ENCODE results near the gene CLIC4. TPM values are rescaled to one million over a fixed set of nuclear protein-coding genes. Genes with fewer than 3 reads are reported as not detected.
"Not testable (repeated sequence)": the region's sequence is repeated elsewhere in the genome, so short reads cannot be mapped to it uniquely, and the experiment has no call there.

The CLIC4 gene
- total RNA-seq, 3 donors from 2014 or later, result 33.0 to 176 (median 52.4) TPM

- Histone ChIP-seq H3K36me3 (ENCODE audit: low read depth) (no peaks in the 10 kb centered on the region), H3K4me3 (no peak overlapping the region), H3K9me3 (no peaks in the 10 kb centered on the region), H3K4me1 (ENCODE audit: low read depth) (no peaks in the 10 kb centered on the region)
- no peak for DNase-seq
- no peak for ATAC-seq
- intact Hi-C loops (cut with DNase I, micrococcal nuclease), result no loop called here
- no peak for TF ChIP-seq CTCF (IDR thresholded peaks at IDR 0.05)
These were observed 30.1 kb downstream of the CLIC4 start for GRCh38 chr1:24775348-24775747.

GRCh38 chr1:24775916-24776315 lies 30.7 kb downstream of the CLIC4 start:
- Histone ChIP-seq H3K36me3 (ENCODE audit: low read depth) (no peaks in the 10 kb centered on the region), H3K4me3 (no peak overlapping the region), H3K9me3 (no peaks in the 10 kb centered on the region), H3K4me1 (ENCODE audit: low read depth) (no peaks in the 10 kb centered on the region)
- DNase-seq, result no peak
- no peak for TF ChIP-seq CTCF (IDR thresholded peaks at IDR 0.05)
- no peak for ATAC-seq
- intact Hi-C loops (cut with DNase I, micrococcal nuclease), result no loop called here

GRCh38 chr1:24776821-24777220 lies 31.6 kb downstream of the CLIC4 start:
- DNase-seq (no peak), ATAC-seq (no peak)
- no peaks in the 10 kb centered on the region for H3K36me3 ChIP-seq (ENCODE audit: low read depth)
- H3K9me3 ChIP-seq, result no peaks in the 10 kb centered on the region
- intact Hi-C loops (cut with DNase I, micrococcal nuclease), result no loop called here
- TF ChIP-seq CTCF (IDR thresholded peaks at IDR 0.05), result no peak
- H3K4me1 ChIP-seq (ENCODE audit: low read depth), result no peaks in the 10 kb centered on the region
- H3K4me3 ChIP-seq, result no peak overlapping the region

- Histone ChIP-seq H3K4me3 (no peak overlapping the region), H3K9me3 (no peaks in the 10 kb centered on the region), H3K4me1 (ENCODE audit: low read depth) (no peaks in the 10 kb centered on the region), H3K36me3 (ENCODE audit: low read depth) (no peaks in the 10 kb centered on the region)
- TF ChIP-seq CTCF (IDR thresholded peaks at IDR 0.05), result no peak
- ATAC-seq (no peak), DNase-seq (no peak)
- intact Hi-C loops (cut with DNase I, micrococcal nuclease), result no loop called here
These were observed 32.9 kb downstream of the CLIC4 start for GRCh38 chr1:24778141-24778540.

- intact Hi-C loops (cut with DNase I, micrococcal nuclease); ATAC-seq; DNase-seq; H3K36me3 ChIP-seq (ENCODE audit: low read depth); H3K4me1 ChIP-seq (ENCODE audit: low read depth); H3K4me3 ChIP-seq; H3K9me3 ChIP-seq: not testable (repeated sequence)
These were observed 34.0 kb downstream of the CLIC4 start for GRCh38 chr1:24779199-24779598.

GRCh38 chr1:24779689-24780464 lies 34.6 kb downstream of the CLIC4 start:
- DNase-seq, result no peak
- no peak for ATAC-seq
- H3K9me3 ChIP-seq, result no peaks in the 10 kb centered on the region
- H3K4me3 ChIP-seq, result no peak overlapping the region
- intact Hi-C loops (cut with DNase I, micrococcal nuclease), result no loop called here
- no peaks in the 10 kb centered on the region for H3K4me1 ChIP-seq (ENCODE audit: low read depth)
- no peak for TF ChIP-seq CTCF (IDR thresholded peaks at IDR 0.05)
- H3K36me3 ChIP-seq (ENCODE audit: low read depth), result no peaks in the 10 kb centered on the region

- H3K9me3 ChIP-seq; intact Hi-C loops (cut with DNase I, micrococcal nuclease); H3K4me3 ChIP-seq; DNase-seq; H3K36me3 ChIP-seq (ENCODE audit: low read depth); H3K4me1 ChIP-seq (ENCODE audit: low read depth); ATAC-seq: not testable (repeated sequence)
These were observed 35.4 kb downstream of the CLIC4 start for GRCh38 chr1:24780626-24781025.
